ENCODE results near the gene CDSN.

Gene CDSN

GRCh38 chr6:31125586-31126363, 5.5 kb upstream of the CDSN start:
- no peaks in the 10 kb centered on the region for H3K4me1 ChIP-seq (ENCODE audit: control insufficient read depth in 1 of 2, insufficient read depth in 1 of 2, low read depth in 1 of 2, low read length in 1 of 2)
- no peak for TF ChIP-seq CTCF (IDR thresholded peaks at IDR 0.05)

GRCh38 chr6:31125162-31125561, 4.9 kb upstream of the CDSN start:
- TF ChIP-seq CTCF (IDR thresholded peaks at IDR 0.05): no peak
- no peak overlapping the region for H3K4me3 ChIP-seq (ENCODE audit: low read depth in 1 of 2, low read length in 1 of 2)
- H3K27ac ChIP-seq: no peak overlapping the region
- H3K36me3 ChIP-seq: no peaks in the 10 kb centered on the region
- H3K4me1 ChIP-seq (ENCODE audit: control insufficient read depth in 1 of 2, insufficient read depth in 1 of 2, low read depth in 1 of 2, low read length in 1 of 2): no peaks in the 10 kb centered on the region
- no peaks in the 10 kb centered on the region for H3K9me3 ChIP-seq
- H3K27me3 ChIP-seq: peaks cover 25% of the 10 kb centered on the region

More at GRCh38 chr6:31125586-31126363, 5.5 kb upstream of the CDSN start:
- Histone ChIP-seq H3K36me3 (no peaks in the 10 kb centered on the region), H3K27ac (no peak overlapping the region), H3K9me3 (no peaks in the 10 kb centered on the region), H3K27me3 (peaks cover 18% of the 10 kb centered on the region), H3K4me3 (ENCODE audit: low read depth in 1 of 2, low read length in 1 of 2) (no peak overlapping the region)

- H3K9me3 ChIP-seq: no peaks in the 10 kb centered on the region
- TF ChIP-seq CTCF (IDR thresholded peaks at IDR 0.05): no peak
- H3K27me3 ChIP-seq: peaks cover 11% of the 10 kb centered on the region
- no peak overlapping the region for H3K4me3 ChIP-seq (ENCODE audit: low read depth in 1 of 2, low read length in 1 of 2)
- H3K27ac ChIP-seq: no peak overlapping the region
- H3K36me3 ChIP-seq: no peaks in the 10 kb centered on the region
- H3K4me1 ChIP-seq (ENCODE audit: control insufficient read depth in 1 of 2, insufficient read depth in 1 of 2, low read depth in 1 of 2, low read length in 1 of 2): no peaks in the 10 kb centered on the region
These were observed 2.8 kb upstream of the CDSN start for GRCh38 chr6:31122791-31123706.

GRCh38 chr6:31121131-31121790, 1.0 kb upstream of the CDSN start:
- TF ChIP-seq CTCF (IDR thresholded peaks at IDR 0.05): no peak
- Histone ChIP-seq H3K9me3 (no peaks in the 10 kb centered on the region), H3K27ac (no peak overlapping the region), H3K27me3 (peaks cover 16% of the 10 kb centered on the region), H3K4me3 (ENCODE audit: low read depth in 1 of 2, low read length in 1 of 2) (no peak overlapping the region), H3K4me1 (ENCODE audit: control insufficient read depth in 1 of 2, insufficient read depth in 1 of 2, low read depth in 1 of 2, low read length in 1 of 2) (no peaks in the 10 kb centered on the region), H3K36me3 (no peaks in the 10 kb centered on the region)

GRCh38 chr6:31118178-31118577, 2.1 kb downstream of the CDSN start:
- Histone ChIP-seq H3K27ac (no peak overlapping the region), H3K4me3 (ENCODE audit: low read depth in 1 of 2, low read length in 1 of 2) (no peak overlapping the region), H3K36me3 (no peaks in the 10 kb centered on the region), H3K4me1 (ENCODE audit: control insufficient read depth in 1 of 2, insufficient read depth in 1 of 2, low read depth in 1 of 2, low read length in 1 of 2) (no peaks in the 10 kb centered on the region), H3K9me3 (no peaks in the 10 kb centered on the region), H3K27me3 (peaks cover 37% of the 10 kb centered on the region)
- no peak for TF ChIP-seq CTCF (IDR thresholded peaks at IDR 0.05)
